ENCODE measurements around the gene TECTA. TPM values are rescaled to one million over a fixed set of nuclear protein-coding genes. Genes with fewer than 3 reads are reported as not detected.

Gene TECTA
- total and polyA plus RNA-seq, 2 of the 8 experiments (the other 6 are each of a cell fraction or from before 2014, with no cell fraction given): 0.59 to 1.0 TPM

DNA sequence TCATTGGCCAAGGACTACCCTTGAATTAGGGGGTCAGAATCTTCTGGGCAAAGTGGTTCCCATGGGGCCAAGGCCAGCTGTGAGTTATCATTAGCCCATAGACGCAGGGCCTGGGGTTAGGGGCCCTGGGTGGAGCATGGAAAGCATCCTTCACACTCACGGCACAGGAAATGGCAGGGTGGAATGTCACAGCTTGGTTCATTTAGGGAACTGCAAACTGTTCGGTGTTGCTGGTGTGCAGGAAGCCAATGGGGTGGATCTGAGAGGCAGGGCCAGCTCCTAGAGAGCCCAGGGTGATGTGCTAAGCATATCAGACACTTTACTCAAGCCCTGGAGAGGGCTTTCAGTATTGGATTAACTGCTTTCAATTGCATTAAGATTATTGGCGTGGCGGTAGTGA lies 42.9 kb downstream of the TECTA start:
- no peak overlapping the region for H4K91ac ChIP-seq (replicated peaks; ENCODE audit: insufficient read length, low read length)
- TF ChIP-seq POLR2A (IDR thresholded peaks at IDR 0.05; ENCODE audit: control extremely low read depth in 1 of 2, low read depth in 2 of 2, low read length in 2 of 2) (no peak), MAFK (IDR thresholded peaks at IDR 0.05; ENCODE audit: low read depth, low read length) (no peak), CREB1 (IDR thresholded peaks at IDR 0.05) (no peak), EP300 (IDR thresholded peaks at IDR 0.05; ENCODE audit: borderline replicate concordance in 1 of 2, low read depth in 2 of 2, low read length in 2 of 2) (no peak), SIRT6 (IDR thresholded peaks at IDR 0.05; ENCODE audit: low read length) (no peak), TAF1 (IDR thresholded peaks at IDR 0.05; ENCODE audit: low read depth, low read length) (no peak), EGR1 (IDR thresholded peaks at IDR 0.05; ENCODE audit: borderline replicate concordance, low read depth, low read length) (no peak), ZNF274 (IDR thresholded peaks at IDR 0.05; ENCODE audit: borderline replicate concordance, extremely low read depth, low read length) (no peak)
- TF ChIP-seq, protein P1, sequence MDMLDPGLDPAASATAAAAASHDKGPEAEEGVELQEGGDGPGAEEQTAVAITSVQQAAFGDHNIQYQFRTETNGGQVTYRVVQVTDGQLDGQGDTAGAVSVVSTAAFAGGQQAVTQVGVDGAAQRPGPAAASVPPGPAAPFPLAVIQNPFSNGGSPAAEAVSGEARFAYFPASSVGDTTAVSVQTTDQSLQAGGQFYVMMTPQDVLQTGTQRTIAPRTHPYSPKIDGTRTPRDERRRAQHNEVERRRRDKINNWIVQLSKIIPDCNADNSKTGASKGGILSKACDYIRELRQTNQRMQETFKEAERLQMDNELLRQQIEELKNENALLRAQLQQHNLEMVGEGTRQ (IDR thresholded peaks at IDR 0.05; ENCODE audit: low read length): no peak
- TF ChIP-seq, protein P2, sequence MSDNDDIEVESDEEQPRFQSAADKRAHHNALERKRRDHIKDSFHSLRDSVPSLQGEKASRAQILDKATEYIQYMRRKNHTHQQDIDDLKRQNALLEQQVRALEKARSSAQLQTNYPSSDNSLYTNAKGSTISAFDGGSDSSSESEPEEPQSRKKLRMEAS (IDR thresholded peaks at IDR 0.05): no peak
- H3K4me1 ChIP-seq (replicated peaks in 1 of 4; ENCODE audit: control insufficient read depth in 3 of 4, insufficient read depth in 4 of 4, low read length in 3 of 4): no peaks in the 10 kb centered on the region
- no peaks in the 10 kb centered on the region for H3K27me3 ChIP-seq (replicated peaks in 1 of 4; ENCODE audit: control insufficient read depth in 3 of 4, extremely low read depth in 1 of 4, insufficient read depth in 3 of 4, low read length in 3 of 4)
- no peaks in the 10 kb centered on the region for H3K79me1 ChIP-seq (ENCODE audit: low read depth, low read length)
- 92% methylated on average over 5 of the region's 5 CpGs; no CpG with 5 or more reads in 1 of the 2 experiments for WGBS, 2 experiments (ENCODE audit: extremely low coverage in 1 of 2, insufficient coverage in 1 of 2, insufficient read length in 1 of 2, insufficient replicate concordance in 2 of 2, low coverage in 1 of 2, low lambda C conversion rate in 2 of 2, missing lambda C conversion rate in 1 of 2)
- H3K4me2 ChIP-seq (ENCODE audit: insufficient read depth in 1 of 2, low read depth in 2 of 2, low read length in 2 of 2): no peak overlapping the region
- no peak overlapping the region for H2AK5ac ChIP-seq (ENCODE audit: low read depth, low read length)
- DNase-seq (ENCODE audit: low read depth in 1 of 2, low spot score in 2 of 2): no peak
- H2BK5ac ChIP-seq (ENCODE audit: low read depth, low read length): no peak overlapping the region
- FAIRE-seq: no peak
- no peak overlapping the region for H2BK12ac ChIP-seq (ENCODE audit: low read depth, low read length)
- H3K79me2 ChIP-seq (ENCODE audit: control insufficient read depth in 1 of 2, insufficient read depth in 2 of 2, low read length in 2 of 2): no peaks in the 10 kb centered on the region
- ChIA-PET POLR2A (ENCODE audit: partially characterized antibody) (interaction anchor here (0.8 kb wide), 1 partner anchor 29 kb away, joined by 3 read pairs; no protein-coding TSS in a partner anchor), CTCF (ENCODE audit: partially characterized antibody) (interaction anchor here (0.5 to 3.5 kb wide), 4 partner anchors 10 to 51 kb away, joined by 3 to 14 read pairs (median 4); no protein-coding TSS in a partner anchor)
- no peak overlapping the region for H3K14ac ChIP-seq (ENCODE audit: insufficient read length)
- H2BK15ac ChIP-seq (ENCODE audit: low read length): no peak overlapping the region
- H3K18ac ChIP-seq (ENCODE audit: extremely low read depth, low read length): no peak overlapping the region
- H3K23ac ChIP-seq (ENCODE audit: insufficient read length): no peak overlapping the region
- no peak overlapping the region for H3K9ac ChIP-seq (replicated peaks in 1 of 4; ENCODE audit: extremely low read depth in 1 of 4, low read depth in 3 of 4, low read length in 3 of 4)
- no peak overlapping the region for H3K4me3 ChIP-seq (ENCODE audit: extremely low read depth in 1 of 4, insufficient read depth in 2 of 4, low read depth in 3 of 4, low read length in 4 of 4)
- no peak overlapping the region for H2AFZ ChIP-seq (ENCODE audit: low read length)
- no peak overlapping the region for H4K8ac ChIP-seq (ENCODE audit: extremely low read depth, insufficient read depth, low read length)
- H4K20me1 ChIP-seq (replicated peaks in 1 of 2; ENCODE audit: control insufficient read depth in 1 of 2, insufficient read depth in 2 of 2, low read length in 2 of 2): no peaks in the 10 kb centered on the region
- no peaks in the 10 kb centered on the region for H3K23me2 ChIP-seq (ENCODE audit: low read depth, low read length)
- H2BK120ac ChIP-seq (replicated peaks; ENCODE audit: low read depth, low read length): no peak overlapping the region
- H2BK20ac ChIP-seq (ENCODE audit: low read length): no peak overlapping the region
- no peak overlapping the region for H3K4ac ChIP-seq (replicated peaks; ENCODE audit: insufficient read length, low read depth, low read length)
- no peaks in the 10 kb centered on the region for H3K36me3 ChIP-seq (ENCODE audit: control insufficient read depth in 2 of 4, insufficient read depth in 4 of 4, low read length in 3 of 4)
- H4K5ac ChIP-seq (ENCODE audit: insufficient read length, low read depth, low read length): no peak overlapping the region
- H3K56ac ChIP-seq (replicated peaks; ENCODE audit: insufficient read length, low read depth, low read length): no peak overlapping the region
- no peak overlapping the region for H3K27ac ChIP-seq (ENCODE audit: low read depth, low read length)
- H3K9me3 ChIP-seq (ENCODE audit: insufficient read depth in 2 of 2, low read depth in 1 of 2, low read length in 1 of 2): no peaks in the 10 kb centered on the region

Data from H1 (cell line).